HEK293 (cell line): ENCODE measurements around the gene SELENOW.
"Not testable (repeated sequence)": the region's sequence is repeated elsewhere in the genome, so short reads cannot be mapped to it uniquely, and the experiment has no call there.

Experiments
- CTCF ChIA-PET: fragments of 350-600 bp; formaldehyde crosslinking; extraction: SDS; loops from one replicate; lab custom pipeline; 2021; ENCODE audit warnings: antibody characterized with exemption; lab: Yijun Ruan, JAX
- POLR2A ChIA-PET: fragments of 300-600 bp; formaldehyde crosslinking; extraction: SDS; loops from one replicate; lab custom pipeline; 2020; ENCODE audit warnings: antibody characterized with exemption, inconsistent platforms; lab: Yijun Ruan, JAX
- H3K27ac ChIP-seq: fragments of 200-500 bp; sonication (Bioruptor generic); 2 replicates; pipeline ENCODE4 v1.5.1; 2014; ENCODE audit warnings: low read depth, low read length, control low read depth, inconsistent platforms; ENCODE audit errors: extremely low read depth
- H3K36me3 ChIP-seq, 2 experiments: fragments of 200-500 bp in 1 of 2; sonication (Bioruptor generic) in 1 of 2; 1 replicate in 1 of 2; 2 replicates in 1 of 2; pipeline ENCODE4 v1.5.1; 2014 to 2017; ENCODE audit warnings: inconsistent platforms in 2 of 2, low read length in 2 of 2; ENCODE audit not compliant: control insufficient read depth in 2 of 2, insufficient read depth in 1 of 2
- H3K4me1 ChIP-seq: fragments of 200-500 bp; sonication (Bioruptor generic); 2 replicates; pipeline ENCODE4 v1.5.1; 2014; ENCODE audit warnings: mild to moderate bottlenecking, low read length, inconsistent platforms; ENCODE audit not compliant: control insufficient read depth, insufficient read depth
- H3K4me3 ChIP-seq: 2 replicates; pipeline ENCODE4 v1.5.1; 2011; ENCODE audit warnings: low read depth, mild to moderate bottlenecking, control low read depth, low read length, moderate library complexity
- H3K9me3 ChIP-seq: fragments of 200-500 bp; sonication (Bioruptor generic); 2 replicates; pipeline ENCODE4 v1.5.1; 2014; ENCODE audit warnings: low read depth, low read length, inconsistent platforms; ENCODE audit not compliant: control insufficient read depth, insufficient read depth
- GLIS1 ChIP-seq: fragments of 450-650 bp; formaldehyde crosslinking; IDR thresholded peaks from 2 replicates; pipeline ENCODE4 v1.5.1; 2016; ENCODE audit warnings: missing biosample characterization, missing genetic modification characterization
- KLF16 ChIP-seq: fragments of 450-650 bp; formaldehyde crosslinking; IDR thresholded peaks from 2 replicates; pipeline ENCODE4 v1.5.1; 2017; ENCODE audit warnings: missing biosample characterization, missing genetic modification characterization
- PRDM1 ChIP-seq: fragments of 450-650 bp; formaldehyde crosslinking; IDR thresholded peaks from 2 replicates; pipeline ENCODE4; 2016; ENCODE audit warnings: missing biosample characterization, missing genetic modification characterization
- REPIN1 ChIP-seq: fragments of 450-650 bp; formaldehyde crosslinking; IDR thresholded peaks from 2 replicates; pipeline ENCODE4 v1.5.1; 2017; ENCODE audit warnings: missing biosample characterization, missing genetic modification characterization, low read depth
- YY2 ChIP-seq: fragments of 450-650 bp; formaldehyde crosslinking; IDR thresholded peaks from 2 replicates; pipeline ENCODE4 v1.5.1; 2016; ENCODE audit warnings: missing biosample characterization, missing genetic modification characterization
- ZBTB1 ChIP-seq: fragments of 450-650 bp; formaldehyde crosslinking; IDR thresholded peaks from 2 replicates; pipeline ENCODE4 v1.5.1; 2016; ENCODE audit warnings: missing biosample characterization, missing genetic modification characterization
- ZBTB17 ChIP-seq: fragments of 450-650 bp; formaldehyde crosslinking; IDR thresholded peaks from 2 replicates; pipeline ENCODE4 v1.5.1; 2016; ENCODE audit warnings: missing biosample characterization, missing genetic modification characterization
- ZIC2 ChIP-seq: fragments of 450-650 bp; formaldehyde crosslinking; IDR thresholded peaks from 2 replicates; pipeline ENCODE4 v1.5.1; 2016; ENCODE audit warnings: missing biosample characterization, missing genetic modification characterization
- ZNF350 ChIP-seq: fragments of 450-650 bp; formaldehyde crosslinking; IDR thresholded peaks from 2 replicates; pipeline ENCODE4 v1.5.0; 2017; ENCODE audit warnings: missing biosample characterization, mild to moderate bottlenecking, missing genetic modification characterization
- ZNF354C ChIP-seq: fragments of 450-650 bp; formaldehyde crosslinking; IDR thresholded peaks from 2 replicates; pipeline ENCODE4 v1.5.1; 2016; ENCODE audit warnings: missing biosample characterization, missing genetic modification characterization, low read depth, borderline replicate concordance
- ZNF366 ChIP-seq: fragments of 450-650 bp; formaldehyde crosslinking; conservative IDR thresholded peaks from 2 replicates; pipeline ENCODE4 v1.5.1; 2016; ENCODE audit warnings: missing biosample characterization, missing genetic modification characterization
- ZNF426 ChIP-seq: fragments of 450-650 bp; formaldehyde crosslinking; IDR thresholded peaks from 2 replicates; pipeline ENCODE4 v1.5.1; 2017; ENCODE audit warnings: missing biosample characterization, missing genetic modification characterization, mild to moderate bottlenecking, inconsistent platforms, moderate library complexity
- ZNF596 ChIP-seq: fragments of 450-650 bp; IDR thresholded peaks from 2 replicates; pipeline ENCODE4 v1.5.0; 2018; ENCODE audit warnings: missing biosample characterization, mild to moderate bottlenecking, missing genetic modification characterization, moderate library complexity
- ZNF701 ChIP-seq: fragments of 450-650 bp; formaldehyde crosslinking; IDR thresholded peaks from 2 replicates; pipeline ENCODE4 v1.5.1; 2016; ENCODE audit warnings: missing biosample characterization, missing genetic modification characterization
- ZNF777 ChIP-seq: fragments of 450-650 bp; formaldehyde crosslinking; IDR thresholded peaks from 2 replicates; pipeline ENCODE4 v1.5.1; 2017; ENCODE audit warnings: missing biosample characterization, missing genetic modification characterization, borderline replicate concordance
- TF ChIP-seq, protein P1 (sequence below): fragments of 450-650 bp; IDR thresholded peaks from 2 replicates; pipeline ENCODE4 v1.5.1; 2018; ENCODE audit warnings: missing biosample characterization, missing genetic modification characterization
- TF ChIP-seq, protein P2 (sequence below): fragments of 450-650 bp; formaldehyde crosslinking; IDR thresholded peaks from 2 replicates; pipeline ENCODE4 v1.5.1; 2016; ENCODE audit warnings: missing biosample characterization, missing genetic modification characterization
- TF ChIP-seq, protein P3 (sequence below): fragments of 450-650 bp; formaldehyde crosslinking; IDR thresholded peaks from 2 replicates; pipeline ENCODE4 v1.5.1; 2016; ENCODE audit warnings: missing biosample characterization, missing genetic modification characterization
- TF ChIP-seq, protein P4 (sequence below): fragments of 450-650 bp; formaldehyde crosslinking; IDR thresholded peaks from 2 replicates; pipeline ENCODE4 v1.5.1; 2017; ENCODE audit warnings: missing biosample characterization, missing genetic modification characterization
- TF ChIP-seq, protein P5 (sequence below): fragments of 450-650 bp; formaldehyde crosslinking; IDR thresholded peaks from 2 replicates; pipeline ENCODE4 v1.5.1; 2017; ENCODE audit warnings: missing biosample characterization, missing genetic modification characterization

The SELENOW gene

DNA sequence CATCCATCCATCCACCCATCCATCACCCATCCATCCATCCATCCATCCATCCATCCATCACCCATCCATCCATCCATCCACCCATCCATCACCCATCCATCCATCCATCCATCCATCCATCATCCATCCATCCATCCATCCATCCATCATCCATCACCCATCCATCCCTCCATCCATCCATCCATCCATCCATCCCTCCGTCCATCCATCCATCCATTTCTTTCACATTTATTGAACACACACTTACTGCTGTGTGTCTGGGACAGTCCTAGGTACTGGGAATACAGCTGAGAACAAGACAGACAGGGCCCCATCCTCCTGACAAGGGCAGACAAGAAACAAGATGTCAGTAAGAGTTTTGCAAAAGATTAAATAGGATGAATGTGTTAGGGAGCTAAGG, 39.7 kb downstream of the SELENOW start:
- peak; percentile 94 for TF ChIP-seq ZNF366
- H3K4me1 ChIP-seq, POLR2A ChIA-PET, H3K27ac ChIP-seq, H3K9me3 ChIP-seq, H3K4me3 ChIP-seq, H3K36me3 ChIP-seq: not testable (repeated sequence)
- CTCF ChIA-PET, result interaction anchor here (3.3 kb wide), 1 partner anchor 45 kb away, joined by 18 read pairs; no protein-coding TSS in a partner anchor

DNA sequence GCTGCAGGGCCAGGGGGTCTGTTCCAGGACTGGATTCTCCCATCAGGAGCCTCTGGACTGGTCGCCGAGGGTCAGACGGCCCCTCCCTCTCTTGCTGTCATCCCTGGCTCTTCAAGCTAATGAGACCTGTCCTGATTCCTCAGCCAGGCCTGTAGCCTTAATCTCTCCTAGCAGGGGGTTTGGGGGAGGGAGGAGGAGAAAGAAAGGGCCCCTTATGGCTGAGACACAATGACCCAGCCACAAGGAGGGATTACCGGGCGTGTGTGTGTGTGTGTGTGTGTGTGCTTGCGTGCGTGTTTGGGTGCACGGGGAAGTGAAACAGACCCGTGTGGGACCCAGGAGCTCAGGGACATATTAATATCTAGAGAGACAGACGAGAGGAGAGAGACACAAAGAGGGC, 41.4 kb downstream of the SELENOW start:
- Histone ChIP-seq H3K36me3 (no peaks in the 10 kb centered on the region), H3K4me3 (no peak overlapping the region), H3K9me3 (no peaks in the 10 kb centered on the region), H3K27ac (no peak overlapping the region), H3K4me1 (no peaks in the 10 kb centered on the region)
- ChIA-PET POLR2A (interaction anchor here (0.6 kb wide), 2 partner anchors 28 to 53 kb away, joined by 4 read pairs; no protein-coding TSS in a partner anchor), CTCF (interaction anchor here (0.7 to 2.6 kb wide), 5 partner anchors 20 to 120 kb away, joined by 4 to 16 read pairs (median 4); no protein-coding TSS in a partner anchor)
- TF ChIP-seq ZNF354C (tag by site-specific recombination) (no peak), GLIS1 (tag by site-specific recombination) (peak; percentile 71), YY2 (tag by site-specific recombination) (no peak), ZBTB17 (no peak), ZNF701 (tag by site-specific recombination) (no peak), ZIC2 (peak; percentile 26; the same call in 1 of the 2 replicates), ZNF350 (tag by site-specific recombination) (no peak), ZBTB1 (tag by site-specific recombination) (no peak), ZNF777 (tag by site-specific recombination) (no peak), ZNF426 (tag by site-specific recombination) (no peak), REPIN1 (tag by site-specific recombination) (no peak)
- TF ChIP-seq, protein P1, sequence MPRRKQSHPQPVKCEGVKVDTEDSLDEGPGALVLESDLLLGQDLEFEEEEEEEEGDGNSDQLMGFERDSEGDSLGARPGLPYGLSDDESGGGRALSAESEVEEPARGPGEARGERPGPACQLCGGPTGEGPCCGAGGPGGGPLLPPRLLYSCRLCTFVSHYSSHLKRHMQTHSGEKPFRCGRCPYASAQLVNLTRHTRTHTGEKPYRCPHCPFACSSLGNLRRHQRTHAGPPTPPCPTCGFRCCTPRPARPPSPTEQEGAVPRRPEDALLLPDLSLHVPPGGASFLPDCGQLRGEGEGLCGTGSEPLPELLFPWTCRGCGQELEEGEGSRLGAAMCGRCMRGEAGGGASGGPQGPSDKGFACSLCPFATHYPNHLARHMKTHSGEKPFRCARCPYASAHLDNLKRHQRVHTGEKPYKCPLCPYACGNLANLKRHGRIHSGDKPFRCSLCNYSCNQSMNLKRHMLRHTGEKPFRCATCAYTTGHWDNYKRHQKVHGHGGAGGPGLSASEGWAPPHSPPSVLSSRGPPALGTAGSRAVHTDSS (tag by site-specific recombination), result no peak
- TF ChIP-seq, protein P2, sequence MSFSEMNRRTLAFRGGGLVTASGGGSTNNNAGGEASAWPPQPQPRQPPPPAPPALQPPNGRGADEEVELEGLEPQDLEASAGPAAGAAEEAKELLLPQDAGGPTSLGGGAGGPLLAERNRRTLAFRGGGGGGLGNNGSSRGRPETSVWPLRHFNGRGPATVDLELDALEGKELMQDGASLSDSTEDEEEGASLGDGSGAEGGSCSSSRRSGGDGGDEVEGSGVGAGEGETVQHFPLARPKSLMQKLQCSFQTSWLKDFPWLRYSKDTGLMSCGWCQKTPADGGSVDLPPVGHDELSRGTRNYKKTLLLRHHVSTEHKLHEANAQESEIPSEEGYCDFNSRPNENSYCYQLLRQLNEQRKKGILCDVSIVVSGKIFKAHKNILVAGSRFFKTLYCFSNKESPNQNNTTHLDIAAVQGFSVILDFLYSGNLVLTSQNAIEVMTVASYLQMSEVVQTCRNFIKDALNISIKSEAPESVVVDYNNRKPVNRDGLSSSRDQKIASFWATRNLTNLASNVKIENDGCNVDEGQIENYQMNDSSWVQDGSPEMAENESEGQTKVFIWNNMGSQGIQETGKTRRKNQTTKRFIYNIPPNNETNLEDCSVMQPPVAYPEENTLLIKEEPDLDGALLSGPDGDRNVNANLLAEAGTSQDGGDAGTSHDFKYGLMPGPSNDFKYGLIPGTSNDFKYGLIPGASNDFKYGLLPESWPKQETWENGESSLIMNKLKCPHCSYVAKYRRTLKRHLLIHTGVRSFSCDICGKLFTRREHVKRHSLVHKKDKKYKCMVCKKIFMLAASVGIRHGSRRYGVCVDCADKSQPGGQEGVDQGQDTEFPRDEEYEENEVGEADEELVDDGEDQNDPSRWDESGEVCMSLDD (tag by site-specific recombination), result no peak
- TF ChIP-seq, protein P3, sequence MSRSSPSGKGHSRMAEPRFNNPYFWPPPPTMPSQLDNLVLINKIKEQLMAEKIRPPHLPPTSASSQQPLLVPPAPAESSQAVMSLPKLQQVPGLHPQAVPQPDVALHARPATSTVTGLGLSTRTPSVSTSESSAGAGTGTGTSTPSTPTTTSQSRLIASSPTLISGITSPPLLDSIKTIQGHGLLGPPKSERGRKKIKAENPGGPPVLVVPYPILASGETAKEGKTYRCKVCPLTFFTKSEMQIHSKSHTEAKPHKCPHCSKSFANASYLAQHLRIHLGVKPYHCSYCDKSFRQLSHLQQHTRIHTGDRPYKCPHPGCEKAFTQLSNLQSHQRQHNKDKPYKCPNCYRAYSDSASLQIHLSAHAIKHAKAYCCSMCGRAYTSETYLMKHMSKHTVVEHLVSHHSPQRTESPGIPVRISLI, result no peak
- TF ChIP-seq, protein P4, sequence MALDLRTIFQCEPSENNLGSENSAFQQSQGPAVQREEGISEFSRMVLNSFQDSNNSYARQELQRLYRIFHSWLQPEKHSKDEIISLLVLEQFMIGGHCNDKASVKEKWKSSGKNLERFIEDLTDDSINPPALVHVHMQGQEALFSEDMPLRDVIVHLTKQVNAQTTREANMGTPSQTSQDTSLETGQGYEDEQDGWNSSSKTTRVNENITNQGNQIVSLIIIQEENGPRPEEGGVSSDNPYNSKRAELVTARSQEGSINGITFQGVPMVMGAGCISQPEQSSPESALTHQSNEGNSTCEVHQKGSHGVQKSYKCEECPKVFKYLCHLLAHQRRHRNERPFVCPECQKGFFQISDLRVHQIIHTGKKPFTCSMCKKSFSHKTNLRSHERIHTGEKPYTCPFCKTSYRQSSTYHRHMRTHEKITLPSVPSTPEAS, result no peak

DNA sequence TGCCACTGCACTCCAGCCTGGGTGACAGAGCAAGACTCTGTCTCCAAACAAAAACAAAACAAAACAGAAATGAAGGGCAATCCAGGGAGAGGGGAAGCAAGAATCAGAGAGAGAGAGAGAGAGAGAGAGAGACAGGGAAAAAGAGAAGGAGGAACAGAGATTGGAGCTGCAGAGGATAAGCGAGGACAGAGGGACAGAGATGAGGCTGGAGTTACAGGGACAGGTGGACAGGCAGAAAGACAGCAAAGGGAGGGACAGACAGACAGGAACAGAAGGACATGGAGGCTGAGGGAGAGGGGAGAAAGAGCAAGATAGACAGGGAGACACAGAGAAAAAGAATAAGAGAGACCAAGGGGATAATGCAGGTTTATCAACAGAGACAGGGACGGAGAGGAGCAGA, 41.9 kb downstream of the SELENOW start:
- TF ChIP-seq ZNF366 (peak; percentile 46; the same call in 1 of the 2 replicates), ZBTB17 (peak; percentile 60; the same call in 1 of the 2 replicates), ZNF596 (tag by site-specific recombination) (peak; percentile 30; the same call in 1 of the 2 replicates), PRDM1 (tag by site-specific recombination) (0 out of 2 replicates have a peak, but pooled peaks have one; percentile 27), KLF16 (tag by site-specific recombination) (no peak)
- TF ChIP-seq, protein P5, sequence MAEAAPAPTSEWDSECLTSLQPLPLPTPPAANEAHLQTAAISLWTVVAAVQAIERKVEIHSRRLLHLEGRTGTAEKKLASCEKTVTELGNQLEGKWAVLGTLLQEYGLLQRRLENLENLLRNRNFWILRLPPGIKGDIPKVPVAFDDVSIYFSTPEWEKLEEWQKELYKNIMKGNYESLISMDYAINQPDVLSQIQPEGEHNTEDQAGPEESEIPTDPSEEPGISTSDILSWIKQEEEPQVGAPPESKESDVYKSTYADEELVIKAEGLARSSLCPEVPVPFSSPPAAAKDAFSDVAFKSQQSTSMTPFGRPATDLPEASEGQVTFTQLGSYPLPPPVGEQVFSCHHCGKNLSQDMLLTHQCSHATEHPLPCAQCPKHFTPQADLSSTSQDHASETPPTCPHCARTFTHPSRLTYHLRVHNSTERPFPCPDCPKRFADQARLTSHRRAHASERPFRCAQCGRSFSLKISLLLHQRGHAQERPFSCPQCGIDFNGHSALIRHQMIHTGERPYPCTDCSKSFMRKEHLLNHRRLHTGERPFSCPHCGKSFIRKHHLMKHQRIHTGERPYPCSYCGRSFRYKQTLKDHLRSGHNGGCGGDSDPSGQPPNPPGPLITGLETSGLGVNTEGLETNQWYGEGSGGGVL (tag by site-specific recombination), result no peak
- Histone ChIP-seq H3K27ac (no peak overlapping the region), H3K9me3 (no peaks in the 10 kb centered on the region), H3K4me3 (no peak overlapping the region), H3K36me3 (no peaks in the 10 kb centered on the region), H3K4me1 (no peaks in the 10 kb centered on the region)
- POLR2A ChIA-PET, result no interaction called here
- CTCF ChIA-PET, result interaction anchor here (0.9 to 2.6 kb wide), 4 partner anchors 20 to 76 kb away, joined by 3 to 16 read pairs (median 4); no protein-coding TSS in a partner anchor
